T follicular helper cell (primary cell): ENCODE results near the gene TMEM212.
"Not testable (repeated sequence)": the region's sequence is repeated elsewhere in the genome, so short reads cannot be mapped to it uniquely, and the experiment has no call there.

Experiments used
- DNase-seq: peaks from one replicate; pipeline ENCODE4 v3.0.0-alpha.2; 2020; ENCODE audit warnings: low read depth

Gene TMEM212

GRCh38 chr3:171858770-171859169 lies 15.6 kb downstream of the TMEM212 start:
- DNase-seq: not testable (repeated sequence)

GRCh38 chr3:171860830-171861535 lies 17.8 kb downstream of the TMEM212 start:
- no peak for DNase-seq

GRCh38 chr3:171862392-171862791 lies 19.2 kb downstream of the TMEM212 start:
- no peak for DNase-seq

- DNase-seq: no peak
These were observed 19.9 kb downstream of the TMEM212 start for GRCh38 chr3:171862993-171863521.

GRCh38 chr3:171863920-171864319 lies 20.8 kb downstream of the TMEM212 start:
- no peak for DNase-seq

- DNase-seq: no peak
These were observed 22.2 kb downstream of the TMEM212 start for GRCh38 chr3:171865191-171865865.

- no peak for DNase-seq
These were observed 24.8 kb downstream of the TMEM212 start for GRCh38 chr3:171867981-171868380.

- DNase-seq: no peak
These were observed 28.5 kb downstream of the TMEM212 start for GRCh38 chr3:171871392-171872274.

GRCh38 chr3:171873580-171873979 lies 30.4 kb downstream of the TMEM212 start:
- no peak for DNase-seq

- DNase-seq: no peak
These were observed 31.1 kb downstream of the TMEM212 start for GRCh38 chr3:171874251-171874681.

GRCh38 chr3:171874879-171875278 lies 31.7 kb downstream of the TMEM212 start:
- no peak for DNase-seq

- no peak for DNase-seq
These were observed 32.8 kb downstream of the TMEM212 start for GRCh38 chr3:171875923-171876412.

GRCh38 chr3:171876680-171877147 lies 33.6 kb downstream of the TMEM212 start:
- no peak for DNase-seq

GRCh38 chr3:171878461-171879225 lies 35.5 kb downstream of the TMEM212 start:
- no peak for DNase-seq

GRCh38 chr3:171879472-171879871 lies 36.3 kb downstream of the TMEM212 start:
- DNase-seq: no peak

GRCh38 chr3:171880101-171880870 lies 37.1 kb downstream of the TMEM212 start:
- no peak for DNase-seq

GRCh38 chr3:171881251-171881650 lies 38.1 kb downstream of the TMEM212 start:
- no peak for DNase-seq

- no peak for DNase-seq
These were observed 40.2 kb downstream of the TMEM212 start for GRCh38 chr3:171883257-171883892.

GRCh38 chr3:171883893-171884279 lies 40.7 kb downstream of the TMEM212 start:
- DNase-seq: no peak

- DNase-seq: no peak
These were observed 45.3 kb downstream of the TMEM212 start for GRCh38 chr3:171888466-171888865.
